Kidney tubule cell (primary cell): Measurements from ENCODE around the gene ZP1.

Experiments
- DNase-seq: peaks from one replicate; pipeline ENCODE4 v3.0.0-alpha.2; 2018; ENCODE audit warnings: low spot score

ZP1 gene

DNA sequence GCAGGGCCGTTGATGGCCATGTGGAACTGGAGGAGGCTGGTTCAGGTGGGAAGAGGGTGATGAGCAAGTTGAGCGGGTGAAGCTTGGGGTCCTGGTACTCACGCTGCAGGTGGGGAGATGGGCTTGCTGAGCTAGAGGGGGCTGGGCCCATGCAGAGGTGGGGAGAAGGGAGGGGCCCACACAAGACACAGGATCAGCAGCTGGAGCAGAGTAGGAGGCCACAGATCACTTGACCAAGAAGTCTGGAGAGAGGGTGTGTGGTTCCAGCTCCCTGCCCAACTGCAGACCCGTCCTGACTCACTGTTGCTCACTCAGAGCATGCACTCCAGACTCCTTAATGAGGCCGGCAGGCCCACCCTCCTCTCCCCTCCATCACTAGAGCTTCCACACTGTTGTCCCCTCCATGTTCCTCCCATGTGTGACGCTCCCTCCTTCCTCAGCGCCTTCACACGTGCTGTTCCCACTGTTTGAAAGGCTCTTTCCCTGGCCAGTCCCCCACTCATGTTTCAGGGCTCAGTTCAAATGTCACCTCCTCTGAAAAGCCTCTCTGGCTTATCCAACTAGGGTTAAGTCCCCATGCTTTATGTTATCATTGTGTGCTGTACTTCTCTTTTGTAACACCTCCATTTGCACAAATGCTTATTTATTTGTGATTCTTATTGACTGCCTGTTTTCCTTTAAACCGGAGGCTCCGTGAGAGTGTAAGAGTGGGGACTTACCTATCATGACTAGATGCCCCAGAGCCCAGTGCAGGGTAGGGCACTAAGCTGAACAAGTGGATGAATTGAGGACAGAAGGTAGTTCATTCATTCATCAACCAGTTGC is 23.1 kb upstream of the ZP1 start:
- peak; percentile 50 for DNase-seq

DNA sequence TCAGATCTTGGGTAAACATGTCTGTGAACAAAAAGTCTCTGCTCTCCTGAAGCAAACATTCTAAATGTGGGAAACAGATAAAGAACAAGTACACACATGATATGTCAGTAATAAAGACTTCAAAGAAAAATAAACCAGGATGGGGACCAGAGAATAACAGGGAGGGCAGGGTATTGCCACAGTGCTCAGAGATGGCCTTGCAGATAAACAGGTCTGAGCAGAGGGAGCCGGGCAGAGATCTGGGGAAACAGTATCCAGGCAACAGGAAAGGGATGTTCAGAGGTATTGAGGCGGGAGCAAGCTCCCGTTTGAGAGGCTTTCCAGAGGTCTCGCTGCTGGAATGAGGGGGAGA is 22.5 kb upstream of the ZP1 start:
- no peak for DNase-seq

DNA sequence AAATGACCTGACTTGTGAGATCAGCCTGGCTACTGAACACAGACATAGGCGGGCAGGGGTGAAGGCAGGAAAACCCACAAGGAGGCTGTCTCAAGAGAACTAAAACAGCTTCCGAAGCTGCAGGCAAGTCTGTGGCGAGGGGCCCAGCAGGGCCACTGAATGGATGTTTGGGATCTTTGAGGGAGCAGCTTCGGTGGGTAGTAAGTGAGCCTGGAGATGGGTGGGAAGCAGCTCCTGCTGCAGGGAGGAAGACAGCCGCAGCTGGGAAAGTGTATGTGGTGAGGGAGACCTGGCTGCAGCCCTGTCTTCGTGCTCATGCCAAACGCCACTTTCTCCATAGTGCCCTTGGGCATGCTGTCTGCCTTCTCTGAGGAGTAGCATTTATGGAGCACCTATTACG is 22.0 kb upstream of the ZP1 start:
- DNase-seq: no peak

DNA sequence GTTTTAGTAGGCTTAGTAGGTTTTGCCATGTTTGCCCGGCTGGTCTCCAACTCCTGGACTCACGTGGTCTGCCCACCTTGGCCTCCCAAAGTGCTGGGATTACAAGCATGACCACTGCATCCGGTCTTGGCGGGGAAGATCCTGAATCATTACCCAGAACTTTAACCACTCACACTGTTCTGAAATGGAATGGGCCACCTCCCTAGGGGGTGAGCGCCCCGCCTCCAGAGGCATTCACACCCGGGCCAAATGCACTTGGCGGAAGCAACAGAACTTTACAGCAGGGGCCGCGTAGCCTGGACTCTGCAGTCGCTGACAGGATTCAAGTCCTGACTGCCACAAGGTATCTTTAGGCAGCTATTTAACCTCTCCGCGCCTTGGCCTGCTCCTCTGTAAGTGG is 20.1 kb upstream of the ZP1 start:
- no peak for DNase-seq

DNA sequence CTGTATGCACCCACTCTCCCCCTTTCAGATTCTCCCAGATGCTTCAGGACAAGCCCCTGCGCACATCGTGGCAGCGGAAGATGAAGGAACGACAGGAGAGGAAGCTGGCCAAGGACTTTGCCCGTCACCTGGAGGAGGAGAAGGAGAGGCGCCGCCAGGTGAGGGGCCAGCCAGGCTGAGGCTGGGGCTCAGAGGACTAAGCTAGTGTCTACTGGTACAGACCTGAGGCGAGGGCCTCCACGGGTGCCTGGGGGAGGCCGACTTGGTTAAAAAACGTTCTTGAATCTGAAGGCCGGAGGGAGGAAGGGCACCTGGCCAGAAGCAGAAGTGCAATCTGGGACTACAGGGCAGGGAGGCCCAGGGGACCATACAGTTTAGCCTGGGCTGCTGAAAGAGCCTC is 19.4 kb upstream of the ZP1 start:
- no peak for DNase-seq

DNA sequence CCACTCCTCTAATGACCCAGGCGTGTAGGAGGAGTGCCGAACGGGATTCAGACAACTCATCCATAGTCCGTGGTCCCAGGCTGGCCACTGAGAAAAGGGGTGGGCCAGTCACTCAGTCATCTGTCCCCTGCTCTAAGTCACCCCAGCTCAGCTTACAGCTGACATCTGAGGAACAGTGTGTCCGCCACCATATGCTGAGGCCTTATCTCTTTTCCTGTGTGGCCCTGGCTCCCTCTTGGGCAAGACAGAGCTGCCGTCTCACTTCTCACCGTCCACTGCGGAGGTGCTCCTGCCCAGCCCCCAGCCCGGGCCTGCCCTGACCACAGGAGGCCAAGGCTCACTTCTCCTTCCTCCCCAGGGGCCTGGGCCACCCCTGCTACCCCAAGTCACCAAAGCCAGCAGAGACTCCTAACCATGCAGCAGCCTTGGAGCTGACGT is 18.6 kb upstream of the ZP1 start:
- DNase-seq: no peak

DNA sequence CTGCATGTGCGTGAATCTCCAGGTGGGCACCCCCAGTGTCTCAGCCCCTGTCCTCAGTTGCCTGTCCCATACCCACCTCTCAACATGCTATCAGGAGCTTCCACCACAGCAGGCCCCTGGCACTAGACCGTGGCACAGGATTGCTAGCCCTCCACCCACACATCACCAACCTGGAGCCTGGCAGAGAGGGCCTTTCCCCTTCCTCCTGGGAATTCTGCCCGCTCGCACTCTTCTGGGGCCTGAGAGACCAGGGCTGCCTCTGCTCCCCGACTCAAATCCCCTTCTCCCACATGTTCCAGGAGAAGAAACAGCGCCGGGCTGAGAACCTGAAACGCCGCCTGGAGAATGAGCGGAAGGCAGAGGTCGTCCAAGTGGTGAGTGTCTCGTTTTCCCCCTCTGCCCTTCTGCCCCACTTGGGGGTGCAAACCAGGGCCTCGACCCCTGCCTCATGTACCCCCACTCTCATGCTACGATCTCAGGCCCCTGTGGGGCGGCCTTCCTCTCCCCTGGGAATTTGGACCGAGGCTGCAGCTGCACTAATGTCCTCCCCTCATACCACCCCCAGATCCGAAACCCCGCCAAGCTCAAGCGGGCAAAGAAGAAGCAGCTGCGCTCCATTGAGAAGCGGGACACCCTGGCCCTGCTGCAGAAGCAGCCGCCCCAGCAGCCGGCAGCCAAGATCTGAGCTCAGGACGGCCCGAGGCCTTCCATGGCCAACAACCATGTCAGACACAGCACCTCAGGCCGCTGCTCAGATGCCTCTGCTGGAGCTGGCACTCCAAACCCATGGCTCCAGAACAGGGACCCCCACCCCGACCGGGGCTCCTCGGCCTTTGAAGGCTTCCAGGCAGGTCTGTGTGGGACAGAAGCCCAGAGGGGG is 17.5 kb upstream of the ZP1 start:
- no peak for DNase-seq

DNA sequence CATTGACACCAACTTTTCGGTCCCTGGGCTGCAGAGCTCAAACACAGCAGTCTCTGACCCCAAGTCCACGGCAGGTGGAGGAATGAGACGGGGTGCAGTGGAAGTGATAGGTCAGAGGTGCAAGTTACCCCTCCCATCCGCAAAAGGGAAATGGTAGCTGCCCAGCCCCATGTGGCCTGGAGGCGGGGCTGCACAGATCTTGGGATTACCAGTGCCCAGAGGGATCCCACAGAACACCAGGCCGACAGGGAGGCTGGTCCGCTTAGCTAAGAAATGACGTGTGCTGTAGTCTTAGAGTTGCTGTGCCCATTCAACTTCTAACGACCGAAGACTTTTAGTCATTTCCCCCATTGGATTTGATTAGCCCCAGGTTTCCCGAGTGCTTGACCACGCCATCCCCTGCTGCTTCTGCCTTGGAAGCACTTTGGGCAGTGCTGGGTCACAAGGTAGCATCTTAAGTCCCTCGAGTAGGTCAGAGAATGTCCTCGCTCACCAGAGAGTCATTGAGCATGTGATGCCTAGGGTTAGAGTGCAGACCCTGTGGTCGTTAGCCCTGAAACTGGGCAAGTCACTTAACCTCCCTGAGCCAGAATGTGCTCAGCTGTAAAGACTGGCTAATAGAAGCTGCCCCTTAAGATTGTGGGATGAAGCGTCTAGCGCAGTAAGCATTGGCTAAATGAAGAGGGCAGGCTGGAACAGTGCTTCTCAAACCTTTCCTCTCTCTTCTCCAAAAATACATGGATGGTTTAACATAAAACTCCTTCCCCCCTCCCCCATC is 15.8 kb upstream of the ZP1 start:
- no peak for DNase-seq

DNA sequence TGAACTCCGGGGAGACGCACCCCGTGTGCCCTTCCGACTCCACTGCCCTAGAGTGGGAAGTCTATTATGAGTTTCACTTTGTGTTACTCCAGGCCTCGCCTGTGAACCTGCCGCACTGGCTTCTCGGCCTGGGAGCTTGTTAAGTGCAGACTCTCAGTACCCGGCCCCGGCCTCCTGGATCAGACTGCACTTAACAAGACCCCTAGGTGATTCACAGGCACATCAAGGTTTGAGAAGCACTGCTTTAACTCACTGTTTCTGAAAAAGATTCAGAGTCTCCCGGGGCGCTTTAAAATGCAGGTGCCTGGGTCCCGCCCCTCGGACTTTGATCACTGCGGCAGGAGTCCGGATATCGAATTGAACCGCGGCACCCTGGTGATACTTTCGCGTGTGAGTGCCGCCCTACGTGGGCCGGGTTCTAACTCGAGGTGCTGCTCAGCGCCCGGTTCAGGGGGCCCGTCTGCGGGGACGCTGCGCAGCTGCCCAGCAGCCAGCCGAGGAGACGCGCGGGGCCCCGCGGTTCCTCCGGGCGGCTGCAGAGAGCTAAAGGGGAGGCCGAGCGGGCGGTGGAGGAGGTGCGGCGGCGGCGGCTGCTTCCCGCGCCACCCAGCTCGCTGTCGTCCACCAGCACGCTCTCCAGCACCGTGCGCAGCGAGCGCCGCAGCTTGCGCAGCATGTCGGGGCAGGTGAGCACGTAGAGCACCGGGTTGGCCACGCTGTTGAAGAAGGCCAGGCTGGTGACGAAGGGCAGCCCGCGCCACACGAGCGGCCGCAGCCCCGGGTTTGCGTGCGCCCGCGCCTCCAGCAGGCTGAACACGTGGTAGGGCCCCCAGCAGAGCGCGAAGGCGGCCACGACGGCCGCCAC is 15.0 kb upstream of the ZP1 start:
- no peak for DNase-seq

DNA sequence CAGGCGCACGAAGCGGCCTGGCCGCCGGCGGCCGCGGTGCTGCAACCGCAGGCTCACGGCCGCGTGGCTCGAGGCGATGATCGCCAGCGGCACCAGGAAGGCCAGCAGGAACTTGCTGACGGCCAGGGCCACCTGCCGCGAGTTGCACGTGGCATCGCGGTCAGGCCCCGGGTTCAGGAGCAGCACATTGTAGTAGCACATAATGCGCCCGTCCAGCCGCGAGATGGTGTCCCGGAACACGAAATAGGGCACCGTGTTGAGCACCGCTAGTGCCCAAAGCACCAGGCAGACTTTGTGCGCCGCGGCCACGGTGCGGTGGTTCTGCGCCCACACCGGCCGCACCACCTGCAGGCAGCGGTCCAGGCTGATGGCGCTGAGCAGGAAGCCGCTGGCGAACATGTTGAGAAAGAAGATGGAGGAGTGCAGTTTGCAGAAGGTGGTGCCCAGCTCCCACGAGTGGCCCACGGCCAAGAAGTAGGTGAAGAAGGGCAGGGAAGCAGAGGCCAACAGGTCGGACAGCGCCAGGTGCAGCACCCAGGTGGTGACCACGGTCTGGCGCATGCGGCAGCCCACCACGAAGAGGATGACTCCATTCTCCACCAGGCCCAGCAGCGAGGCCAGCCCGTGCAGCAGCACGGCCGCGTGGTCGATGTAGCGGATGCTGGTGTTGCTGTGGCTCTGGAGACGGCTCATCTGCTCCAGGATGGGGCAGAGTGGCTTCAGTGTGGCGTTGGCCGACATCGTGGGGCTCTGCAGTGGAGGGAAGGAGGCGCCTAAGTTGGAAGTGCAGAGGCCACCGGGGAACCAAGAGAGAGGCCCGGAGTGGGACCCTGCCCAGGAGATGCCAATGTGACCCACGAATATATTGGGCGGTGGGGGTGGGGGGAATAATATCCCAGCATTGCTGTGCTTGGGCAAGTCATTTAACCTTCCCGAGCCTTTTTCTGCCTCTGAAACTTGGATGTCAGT is 14.1 kb upstream of the ZP1 start:
- no peak for DNase-seq

DNA sequence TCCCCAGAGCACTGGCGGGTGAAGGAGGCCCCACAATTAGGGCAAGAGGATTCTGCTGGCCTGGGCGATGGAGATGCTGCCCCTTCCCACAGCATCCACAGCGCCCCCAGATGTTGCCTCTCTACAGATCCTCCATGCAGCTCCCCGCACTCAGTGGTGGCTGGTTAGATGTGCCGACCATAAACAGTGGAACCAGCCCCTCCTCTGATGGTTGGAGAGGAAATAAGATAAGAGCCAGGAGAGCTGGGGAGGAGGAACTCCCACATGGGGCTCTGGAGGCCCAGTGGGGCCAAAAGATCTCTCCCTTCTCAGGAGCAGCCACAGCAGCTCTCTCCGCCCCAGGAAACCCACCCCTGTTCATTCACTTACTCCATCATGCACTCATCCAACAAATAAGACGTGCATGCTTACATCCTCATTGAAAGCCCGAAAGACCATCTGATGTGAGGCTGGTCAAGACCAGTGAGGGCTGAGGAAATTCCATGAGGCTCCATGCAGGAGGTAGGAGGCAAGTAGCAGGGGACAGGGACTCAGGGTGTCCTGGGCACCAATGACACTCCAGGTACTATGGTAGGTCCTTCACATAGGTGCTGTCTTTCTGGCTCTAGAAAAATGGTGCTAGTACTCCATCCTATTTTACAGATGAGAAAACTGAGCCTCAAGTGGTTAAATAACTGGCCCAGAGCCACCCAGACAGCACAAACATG is 13.0 kb upstream of the ZP1 start:
- DNase-seq: no peak

DNA sequence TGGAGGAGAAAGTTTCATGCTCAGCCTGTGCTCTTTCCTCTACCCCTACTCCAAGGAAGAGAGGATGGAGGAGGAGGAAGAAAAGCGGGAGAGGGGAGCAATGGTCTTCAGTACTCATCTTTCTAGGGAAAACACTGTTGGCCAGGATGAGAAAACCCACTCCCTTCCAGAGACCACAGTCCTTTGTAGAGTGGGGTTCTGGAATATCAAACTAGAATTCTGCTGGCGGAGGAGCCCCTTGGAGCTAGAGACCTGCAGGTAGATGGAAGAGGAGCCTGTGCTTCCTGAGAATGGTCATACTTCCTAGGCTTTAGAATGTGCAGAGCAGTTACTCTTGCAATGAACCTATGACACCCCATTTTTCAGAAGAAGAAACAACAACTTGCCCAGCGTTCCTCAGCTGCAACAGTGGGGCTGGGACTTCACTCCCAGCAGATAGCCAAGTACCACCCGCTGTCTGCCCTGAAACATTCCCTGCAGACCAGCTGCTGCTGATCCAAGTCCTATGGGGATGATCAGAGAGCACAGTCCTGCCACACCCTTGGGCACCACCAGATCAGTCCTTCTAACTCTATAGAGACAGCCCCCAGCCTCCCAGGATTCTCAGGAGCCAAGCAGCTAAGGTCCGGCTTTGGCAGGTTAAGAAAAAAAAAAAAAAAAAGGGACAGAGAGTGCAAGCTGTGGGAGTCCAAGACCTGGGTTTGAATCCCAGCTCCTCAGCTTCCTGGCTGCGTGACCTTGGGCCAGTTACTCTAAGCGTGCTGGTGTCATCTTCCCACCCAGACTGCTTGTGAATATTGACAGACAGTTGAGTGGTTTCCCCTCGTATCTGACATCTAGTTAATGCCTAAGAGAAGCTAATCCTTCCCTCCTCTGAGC is 12.3 kb upstream of the ZP1 start:
- no peak for DNase-seq

DNA sequence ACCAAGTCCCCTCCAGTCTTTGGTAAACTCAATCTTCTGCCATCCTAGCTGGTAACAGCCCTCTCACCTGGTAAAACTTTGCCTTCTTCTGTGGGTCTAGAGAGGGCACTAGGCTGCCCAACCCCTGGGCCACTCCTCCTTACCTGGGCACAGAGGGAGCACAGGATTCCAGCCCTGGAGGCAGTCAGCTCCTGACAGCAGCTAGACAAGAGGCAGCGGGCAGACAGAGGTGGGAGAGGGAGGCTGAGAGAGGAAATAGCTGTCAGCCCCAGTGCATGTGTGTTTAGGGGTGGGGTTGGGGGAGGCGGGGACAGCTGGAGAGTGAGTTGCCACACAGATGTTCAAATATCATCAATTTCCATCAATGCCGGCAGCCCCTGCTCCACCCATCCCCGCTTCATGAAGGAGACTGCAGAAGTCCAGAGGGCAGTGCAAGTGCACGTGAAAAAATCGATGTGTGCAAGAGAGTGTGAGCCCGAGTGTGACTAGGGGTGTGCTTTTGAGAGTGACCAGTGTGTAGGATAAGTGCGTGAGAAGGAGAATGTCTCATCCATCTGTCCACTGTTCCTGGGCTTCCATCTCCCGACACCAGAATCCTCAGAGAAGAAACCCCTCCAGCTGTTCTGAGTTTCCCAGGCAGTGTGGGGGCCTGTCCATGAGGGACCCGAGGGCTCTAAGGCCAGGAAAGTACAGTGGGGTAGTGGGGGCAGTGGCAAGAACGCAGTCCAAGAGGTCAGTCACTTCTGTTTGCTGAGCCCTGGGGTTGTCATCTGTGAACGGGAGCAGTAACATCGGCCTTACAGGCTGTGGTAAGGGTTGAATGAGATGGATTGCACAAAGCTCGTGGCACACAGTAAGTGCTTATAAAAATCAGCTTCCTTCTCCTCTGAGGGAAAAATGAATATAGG is 11.4 kb upstream of the ZP1 start, which contains the start of gene PTGDR2:
Gene PTGDR2 (minus strand): TSS at position 225 of the 908 bp plus-strand sequence. CDS start 2,228 bp downstream, outside the sequence.
- DNase-seq: no peak

DNA sequence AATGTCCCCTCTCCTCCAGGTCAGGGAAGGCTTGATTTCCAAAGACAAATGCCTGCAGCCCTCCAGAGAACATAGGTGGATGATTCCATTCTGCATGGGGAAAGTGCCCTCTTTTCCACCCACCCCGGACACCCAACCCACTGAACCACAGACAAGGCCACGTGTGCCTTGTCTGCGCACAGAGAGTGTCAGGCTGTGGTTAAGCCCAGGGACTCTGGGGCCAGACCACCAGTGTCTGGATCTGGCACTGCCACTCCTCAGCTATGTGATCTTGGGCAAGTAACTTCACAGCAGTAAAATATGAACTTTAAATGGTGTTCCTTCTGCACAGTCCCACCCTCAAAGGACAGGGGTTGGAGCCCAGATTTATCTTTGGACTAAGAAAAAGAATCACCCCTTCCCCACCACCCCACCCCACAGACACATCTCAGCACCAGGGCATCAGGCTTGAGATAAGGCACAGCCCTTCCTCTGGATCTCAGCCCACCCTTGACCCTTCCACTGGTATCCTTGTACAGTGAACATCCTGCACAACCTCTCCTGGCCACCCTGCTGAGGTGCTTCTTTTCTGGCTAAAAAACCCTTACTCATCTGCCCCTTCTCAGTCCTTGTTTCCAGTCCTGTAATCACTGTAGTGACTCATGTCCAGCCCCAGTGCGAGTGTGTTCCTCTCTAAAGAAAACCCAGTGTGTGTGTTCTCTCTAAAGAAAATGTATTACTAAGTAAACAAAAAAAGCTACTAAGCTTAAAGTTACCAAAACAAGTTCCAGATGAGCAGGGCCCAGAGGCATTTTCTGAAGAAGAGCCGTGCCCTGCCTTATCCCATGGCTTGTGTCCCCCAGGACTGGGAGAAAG is 9.7 kb upstream of the ZP1 start:
- DNase-seq: peak; percentile 44

DNA sequence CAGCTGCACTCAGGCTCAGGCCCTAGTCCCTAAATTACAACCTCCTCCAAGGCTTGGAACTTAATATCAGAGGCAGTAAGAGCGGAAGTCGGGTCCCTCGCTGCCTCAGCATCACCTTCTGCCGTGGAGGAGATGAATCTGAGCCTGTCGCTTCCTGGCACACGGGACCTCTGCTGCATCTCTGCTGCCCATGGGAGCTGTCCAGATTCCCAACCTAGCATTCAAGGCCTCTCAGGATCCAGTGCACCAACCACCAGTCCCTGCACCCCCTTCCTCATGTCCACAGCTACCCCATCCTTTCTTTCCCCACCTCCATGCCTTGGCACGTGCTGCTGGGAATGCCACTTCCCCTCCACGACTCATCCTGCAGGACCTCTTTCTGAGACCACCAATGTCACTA is 9.1 kb upstream of the ZP1 start:
- no peak for DNase-seq

DNA sequence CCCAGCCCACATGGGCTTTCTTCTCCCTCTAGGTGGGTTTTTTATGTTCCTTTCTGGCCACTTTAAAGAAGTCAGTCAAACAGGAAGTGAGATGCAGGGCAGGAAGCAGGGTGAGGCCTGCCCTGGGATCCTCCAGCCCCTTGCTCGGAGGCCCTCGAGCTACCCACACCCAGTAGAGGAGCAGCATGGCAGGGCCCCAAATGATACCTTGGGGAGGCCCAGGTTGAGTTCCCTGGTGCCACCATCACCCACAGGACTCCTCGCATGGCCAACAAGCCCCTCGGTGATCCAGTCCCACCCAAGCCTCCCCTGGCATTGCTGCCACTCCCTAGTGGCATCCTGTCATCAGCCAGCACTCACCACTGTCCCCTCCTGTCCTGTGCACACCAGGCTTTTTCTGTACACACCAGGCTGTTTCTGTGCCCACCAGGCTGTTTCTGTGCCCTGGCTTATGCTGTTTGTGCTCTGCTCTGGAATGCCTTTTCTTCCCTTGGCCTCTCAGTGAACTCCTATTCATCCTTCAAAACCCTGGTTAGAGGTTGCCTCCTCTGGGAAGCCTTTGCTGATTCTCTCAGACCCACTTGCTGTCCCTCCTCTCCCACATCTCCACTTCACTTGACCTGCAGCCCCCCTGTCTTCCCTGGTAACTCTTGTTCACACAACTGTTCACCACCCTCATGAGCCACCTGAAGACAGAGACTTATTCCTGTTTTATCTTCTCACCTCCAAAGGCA is 8.4 kb upstream of the ZP1 start:
- no peak for DNase-seq
